HCT116 (cell line): ENCODE data around the gene CACNA1G. TPM values are rescaled to one million over a fixed set of nuclear protein-coding genes. Genes with fewer than 3 reads are reported as not detected.

Source experiments
- ATAC-seq: fragments of 200-7000 bp; cut with Tn5 transposase; 2 replicates; pipeline ENCODE4 v1.9.1; 2020; ENCODE audit warnings: mild to moderate bottlenecking, moderate library complexity
- BruUV-seq: library from RNA; stranded (reverse); fragments of 400-500 nt; replicated peaks from 2 replicates; lab custom pipeline; 2021; lab: Mats Ljungman, UMichigan
- CTCF ChIA-PET: fragments of 300-600 bp; sonication (Branson Sonifier 250); formaldehyde crosslinking; loops from one replicate; lab custom pipeline; 2021; ENCODE audit warnings: antibody characterized with exemption; lab: Charles Lee
- POLR2A ChIA-PET: fragments of 300-600, 350-600 bp; sonication (Branson Sonifier 250); formaldehyde crosslinking; loops from one replicate; lab custom pipeline; 2021; ENCODE audit warnings: antibody characterized with exemption; lab: Charles Lee
- RAD21 ChIA-PET, 2 experiments: fragments of 300-600 bp; sonication (Branson Sonifier 250); formaldehyde crosslinking; loops; one replicate each; lab custom pipeline; 2023; ENCODE audit warnings: low total read pairs in 2 of 2; ENCODE audit not compliant: uncharacterized antibody in 2 of 2, unreplicated experiment in 2 of 2, low non-redundant PET in 1 of 2; lab: Charles Lee
- DNase-seq: peaks from one replicate; pipeline ENCODE4 v3.0.0-alpha.2; 2010; ENCODE audit warnings: low read depth, low spot score
- H2AFZ ChIP-seq: fragments of 200-600 bp; shearing (Covaris generic), sonication (generic); 2 replicates; pipeline ENCODE4 v1.6.1; 2017; ENCODE audit warnings: low read depth, mixed run types, mixed read lengths, antibody characterized with exemption, low read length; ENCODE audit not compliant: poor library complexity, severe bottlenecking
- H3K27ac ChIP-seq: 2 replicates; pipeline ENCODE4 v1.5.1; 2012; ENCODE audit warnings: low read depth, low read length
- H3K27me3 ChIP-seq: fragments of 200-600 bp; sonication (generic); 2 replicates; pipeline ENCODE4 v1.6.1; 2016; ENCODE audit warnings: mixed run types, low read length, mixed read lengths; ENCODE audit not compliant: insufficient read depth
- H3K36me3 ChIP-seq, 2 experiments: fragments of 200-500 bp in 1 of 2; fragments of 200-600 bp in 1 of 2; sonication (Bioruptor generic) in 1 of 2; sonication (generic) in 1 of 2; 2 replicates each; pipeline versions ENCODE4 v1.5.1 to v1.6.1; 2014 to 2016; ENCODE audit warnings: low read length in 2 of 2, inconsistent platforms in 1 of 2, mixed read lengths in 1 of 2, mixed run types in 1 of 2; ENCODE audit not compliant: insufficient read depth in 2 of 2, control insufficient read depth in 1 of 2
- H3K4me1 ChIP-seq, 2 experiments: fragments of 200-600 bp in 1 of 2; sonication (generic) in 1 of 2; 2 replicates each; pipeline versions ENCODE4 v1.5.1 to v1.6.1; 2012 to 2017; ENCODE audit warnings: low read length in 2 of 2, inconsistent platforms in 1 of 2, mild to moderate bottlenecking in 1 of 2, mixed read lengths in 1 of 2, mixed run types in 1 of 2, moderate library complexity in 1 of 2; ENCODE audit not compliant: insufficient read depth in 2 of 2, control insufficient read depth in 1 of 2
- H3K4me2 ChIP-seq: fragments of 200-600 bp; sonication (generic); 2 replicates; pipeline ENCODE4 v1.6.1; 2017; ENCODE audit warnings: mixed run types, low read length, mixed read lengths
- H3K4me3 ChIP-seq, 2 experiments: fragments of 200-600 bp in 1 of 2; sonication (generic) in 1 of 2; replicated peaks in 1 of 2; 2 replicates each; pipeline ENCODE4 v1.5.1; 2011 to 2016; ENCODE audit warnings: low read length in 2 of 2, control low read depth in 1 of 2, low read depth in 1 of 2, mild to moderate bottlenecking in 1 of 2, mixed read lengths in 1 of 2, mixed run types in 1 of 2
- H3K79me2 ChIP-seq: fragments of 200-600 bp; sonication (generic); 2 replicates; pipeline ENCODE4 v1.6.1; 2017; ENCODE audit warnings: mild to moderate bottlenecking, mixed run types, low read length, moderate library complexity, mixed read lengths; ENCODE audit not compliant: insufficient read depth
- H3K9ac ChIP-seq: fragments of 200-600 bp; sonication (generic); 2 replicates; pipeline ENCODE4 v1.6.1; 2016; ENCODE audit warnings: low read length, mixed read lengths
- H3K9me2 ChIP-seq: fragments of 200-600 bp; sonication (generic), shearing (Covaris generic); 2 replicates; pipeline ENCODE4 v1.6.1; 2017; ENCODE audit warnings: mixed run types, mild to moderate bottlenecking, moderate library complexity; ENCODE audit not compliant: insufficient read depth
- H3K9me3 ChIP-seq, 2 experiments: fragments of 200-500 bp in 1 of 2; fragments of 200-600 bp in 1 of 2; sonication (Bioruptor generic) in 1 of 2; sonication (generic) in 1 of 2; 2 replicates each; pipeline ENCODE4 v1.6.1; 2014 to 2017; ENCODE audit warnings: low read length in 2 of 2, mixed read lengths in 2 of 2, inconsistent platforms in 1 of 2, low read depth in 1 of 2, mild to moderate bottlenecking in 1 of 2, mixed run types in 1 of 2, moderate library complexity in 1 of 2; ENCODE audit not compliant: control insufficient read depth in 1 of 2, insufficient read depth in 1 of 2
- H4K20me1 ChIP-seq: fragments of 200-600 bp; sonication (generic), shearing (Covaris generic); 2 replicates; pipeline ENCODE4 v1.6.1; 2017; ENCODE audit warnings: mixed run types, mild to moderate bottlenecking, moderate library complexity; ENCODE audit not compliant: insufficient read depth
- CEBPB ChIP-seq: IDR thresholded peaks from 2 replicates; pipeline ENCODE4 v1.6.1; 2012; ENCODE audit warnings: low read depth
- EGR1 ChIP-seq: IDR thresholded peaks from 2 replicates; pipeline ENCODE4 v1.6.1; 2012; ENCODE audit warnings: low read depth
- ELF1 ChIP-seq: IDR thresholded peaks from 2 replicates; pipeline ENCODE4 v1.6.1; 2012; ENCODE audit warnings: low read depth, borderline replicate concordance
- FOSL1 ChIP-seq: IDR thresholded peaks from 2 replicates; pipeline ENCODE4 v1.6.1; 2012; ENCODE audit warnings: low read depth
- POLR2A ChIP-seq: IDR thresholded peaks from 2 replicates; pipeline ENCODE4 v1.7.0; 2011; ENCODE audit warnings: borderline replicate concordance; ENCODE audit not compliant: insufficient read depth, insufficient read length; ENCODE audit errors: extremely low read depth
- RAD21 ChIP-seq: IDR thresholded peaks from 2 replicates; pipeline ENCODE4 v1.6.1; 2012; ENCODE audit warnings: low read depth, mild to moderate bottlenecking
- SP1 ChIP-seq: IDR thresholded peaks from 2 replicates; pipeline ENCODE4 v1.6.1; 2012; ENCODE audit warnings: low read depth
- SRF ChIP-seq: IDR thresholded peaks from 2 replicates; pipeline ENCODE4 v1.6.1; 2012; ENCODE audit warnings: low read depth
- YY1 ChIP-seq: IDR thresholded peaks from 2 replicates; pipeline ENCODE4 v1.6.1; 2011; ENCODE audit warnings: low read length, low read depth, moderate library complexity, mild to moderate bottlenecking; ENCODE audit not compliant: insufficient replicate concordance; ENCODE audit errors: extremely low read depth
- intact Hi-C: fragments of 100-400 bp; cut with micrococcal nuclease; formaldehyde crosslinking; loops from 2 replicates; pipeline ENCODE4 v1.10.0; 2022
- total RNA-seq: library from RNA; stranded (reverse); gene quantifications from one replicate; pipeline ENCODE4 v1.2.1, GENCODE V29; 2021; ENCODE audit not compliant: unreplicated experiment
- TF ChIP-seq, protein P1 (sequence below), 3 experiments: fragments of 200-600 bp in 1 of 3; sonication (generic) in 1 of 3; IDR thresholded peaks in 2 of 3; conservative IDR thresholded peaks in 1 of 3; 2 replicates each; pipeline ENCODE4 v1.5.1; 2012 to 2017; ENCODE audit warnings: low read depth in 2 of 3, low read length in 2 of 3, antibody characterized with exemption in 1 of 3, borderline replicate concordance in 1 of 3, control low read depth in 1 of 3, mild to moderate bottlenecking in 1 of 3, mixed read lengths in 1 of 3, mixed run types in 1 of 3, moderate library complexity in 1 of 3; ENCODE audit not compliant: insufficient read depth in 1 of 3
- TF ChIP-seq, protein P2 (sequence below): IDR thresholded peaks from 2 replicates; pipeline ENCODE4 v1.6.1; 2011; ENCODE audit warnings: mild to moderate bottlenecking, low read length, moderate library complexity; ENCODE audit not compliant: insufficient replicate concordance; ENCODE audit errors: extremely low read depth

CACNA1G gene
- total RNA-seq, 1 experiment from 2014 or later, result 3.4 TPM

DNA sequence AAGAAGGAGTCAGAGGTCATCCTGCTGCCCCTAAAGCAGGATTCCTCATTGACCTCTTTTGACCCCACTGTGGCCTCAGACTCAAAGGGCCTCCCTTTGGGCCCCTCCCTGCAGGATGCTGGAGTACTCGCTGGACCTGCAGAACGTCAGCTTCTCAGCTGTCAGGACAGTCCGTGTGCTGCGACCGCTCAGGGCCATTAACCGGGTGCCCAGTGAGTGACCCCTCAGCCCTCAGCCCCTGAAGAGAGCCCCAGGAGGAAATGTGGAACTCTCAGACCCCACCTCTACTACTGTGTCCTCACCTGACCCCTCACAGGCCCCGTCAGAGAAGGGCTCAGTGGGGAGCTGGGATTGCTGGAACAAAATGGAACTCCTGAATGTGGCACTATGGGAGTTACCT is 9.1 kb downstream of the CACNA1G start:
- ChIA-PET POLR2A (no interaction called here), CTCF (no interaction called here), RAD21 (no interaction called here)
- H4K20me1 ChIP-seq, result no peaks in the 10 kb centered on the region
- no peaks in the 10 kb centered on the region for H3K27me3 ChIP-seq
- intact Hi-C loops, result no loop called here
- no TSS peak for BruUV-seq
- no peak overlapping the region for H3K4me3 ChIP-seq
- no peak overlapping the region for H3K27ac ChIP-seq
- no peaks in the 10 kb centered on the region for H3K9me3 ChIP-seq
- H3K9ac ChIP-seq, result no peak overlapping the region
- H3K4me2 ChIP-seq, result no peak overlapping the region
- no peak for ATAC-seq
- no peaks in the 10 kb centered on the region for H3K9me2 ChIP-seq
- H3K4me1 ChIP-seq, result no peaks in the 10 kb centered on the region
- no peak for TF ChIP-seq SP1
- H3K79me2 ChIP-seq, result no peaks in the 10 kb centered on the region
- no peak overlapping the region for H2AFZ ChIP-seq
- no peaks in the 10 kb centered on the region for H3K36me3 ChIP-seq
- no peak for DNase-seq

DNA sequence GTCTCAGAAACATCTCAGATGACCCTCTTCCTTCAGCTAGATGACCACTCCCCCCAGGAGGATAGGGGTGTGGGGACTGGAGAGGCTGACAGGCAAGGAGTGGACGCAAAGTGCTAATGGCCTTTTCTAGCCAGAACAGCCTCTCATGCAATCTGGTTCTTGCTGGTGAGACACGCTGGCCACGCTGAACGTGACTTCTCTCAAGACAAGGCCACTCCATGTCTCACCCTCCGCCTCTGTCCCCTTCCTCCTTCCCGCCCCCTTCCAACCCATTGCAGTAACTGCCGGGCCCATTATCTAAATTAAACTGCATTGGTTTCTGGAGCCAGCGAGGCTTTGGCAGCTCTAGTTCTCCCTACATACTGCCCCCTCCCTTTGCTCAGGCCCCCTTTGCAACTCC is 9.5 kb downstream of the CACNA1G start:
- DNase-seq (no peak), ATAC-seq (no peak)
- BruUV-seq, result no TSS peak
- H3K4me3 ChIP-seq, result no peak overlapping the region
- no peak overlapping the region for H3K9ac ChIP-seq
- no peak overlapping the region for H3K4me2 ChIP-seq
- no peaks in the 10 kb centered on the region for H3K27me3 ChIP-seq
- H3K9me2 ChIP-seq, result no peaks in the 10 kb centered on the region
- POLR2A ChIA-PET, result no interaction called here
- H2AFZ ChIP-seq, result no peak overlapping the region
- TF ChIP-seq SRF (no peak), CEBPB (no peak), ELF1 (no peak), RAD21 (no peak), FOSL1 (no peak), YY1 (no peak), POLR2A (no peak), EGR1 (no peak), SP1 (no peak)
- TF ChIP-seq, protein P1, sequence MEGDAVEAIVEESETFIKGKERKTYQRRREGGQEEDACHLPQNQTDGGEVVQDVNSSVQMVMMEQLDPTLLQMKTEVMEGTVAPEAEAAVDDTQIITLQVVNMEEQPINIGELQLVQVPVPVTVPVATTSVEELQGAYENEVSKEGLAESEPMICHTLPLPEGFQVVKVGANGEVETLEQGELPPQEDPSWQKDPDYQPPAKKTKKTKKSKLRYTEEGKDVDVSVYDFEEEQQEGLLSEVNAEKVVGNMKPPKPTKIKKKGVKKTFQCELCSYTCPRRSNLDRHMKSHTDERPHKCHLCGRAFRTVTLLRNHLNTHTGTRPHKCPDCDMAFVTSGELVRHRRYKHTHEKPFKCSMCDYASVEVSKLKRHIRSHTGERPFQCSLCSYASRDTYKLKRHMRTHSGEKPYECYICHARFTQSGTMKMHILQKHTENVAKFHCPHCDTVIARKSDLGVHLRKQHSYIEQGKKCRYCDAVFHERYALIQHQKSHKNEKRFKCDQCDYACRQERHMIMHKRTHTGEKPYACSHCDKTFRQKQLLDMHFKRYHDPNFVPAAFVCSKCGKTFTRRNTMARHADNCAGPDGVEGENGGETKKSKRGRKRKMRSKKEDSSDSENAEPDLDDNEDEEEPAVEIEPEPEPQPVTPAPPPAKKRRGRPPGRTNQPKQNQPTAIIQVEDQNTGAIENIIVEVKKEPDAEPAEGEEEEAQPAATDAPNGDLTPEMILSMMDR (IDR thresholded peaks at IDR 0.05 in 2 of 3, conservative IDR thresholded peaks at IDR 0.05 in 1 of 3; ENCODE audit: borderline replicate concordance in 1 of 3, insufficient read depth in 1 of 3, low read depth in 2 of 3, low read length in 2 of 3), result no peak
- TF ChIP-seq, protein P2, sequence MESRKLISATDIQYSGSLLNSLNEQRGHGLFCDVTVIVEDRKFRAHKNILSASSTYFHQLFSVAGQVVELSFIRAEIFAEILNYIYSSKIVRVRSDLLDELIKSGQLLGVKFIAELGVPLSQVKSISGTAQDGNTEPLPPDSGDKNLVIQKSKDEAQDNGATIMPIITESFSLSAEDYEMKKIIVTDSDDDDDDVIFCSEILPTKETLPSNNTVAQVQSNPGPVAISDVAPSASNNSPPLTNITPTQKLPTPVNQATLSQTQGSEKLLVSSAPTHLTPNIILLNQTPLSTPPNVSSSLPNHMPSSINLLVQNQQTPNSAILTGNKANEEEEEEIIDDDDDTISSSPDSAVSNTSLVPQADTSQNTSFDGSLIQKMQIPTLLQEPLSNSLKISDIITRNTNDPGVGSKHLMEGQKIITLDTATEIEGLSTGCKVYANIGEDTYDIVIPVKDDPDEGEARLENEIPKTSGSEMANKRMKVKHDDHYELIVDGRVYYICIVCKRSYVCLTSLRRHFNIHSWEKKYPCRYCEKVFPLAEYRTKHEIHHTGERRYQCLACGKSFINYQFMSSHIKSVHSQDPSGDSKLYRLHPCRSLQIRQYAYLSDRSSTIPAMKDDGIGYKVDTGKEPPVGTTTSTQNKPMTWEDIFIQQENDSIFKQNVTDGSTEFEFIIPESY, result no peak
- H3K36me3 ChIP-seq, result no peaks in the 10 kb centered on the region
- no peaks in the 10 kb centered on the region for H3K4me1 ChIP-seq
- CTCF ChIA-PET, result no interaction called here
- intact Hi-C loops, result no loop called here
- H3K27ac ChIP-seq, result no peak overlapping the region
- RAD21 ChIA-PET, result no interaction called here
- H3K79me2 ChIP-seq, result no peaks in the 10 kb centered on the region
- no peaks in the 10 kb centered on the region for H4K20me1 ChIP-seq
- no peaks in the 10 kb centered on the region for H3K9me3 ChIP-seq
